ENCODE results near the gene POC5.

POC5 gene

DNA sequence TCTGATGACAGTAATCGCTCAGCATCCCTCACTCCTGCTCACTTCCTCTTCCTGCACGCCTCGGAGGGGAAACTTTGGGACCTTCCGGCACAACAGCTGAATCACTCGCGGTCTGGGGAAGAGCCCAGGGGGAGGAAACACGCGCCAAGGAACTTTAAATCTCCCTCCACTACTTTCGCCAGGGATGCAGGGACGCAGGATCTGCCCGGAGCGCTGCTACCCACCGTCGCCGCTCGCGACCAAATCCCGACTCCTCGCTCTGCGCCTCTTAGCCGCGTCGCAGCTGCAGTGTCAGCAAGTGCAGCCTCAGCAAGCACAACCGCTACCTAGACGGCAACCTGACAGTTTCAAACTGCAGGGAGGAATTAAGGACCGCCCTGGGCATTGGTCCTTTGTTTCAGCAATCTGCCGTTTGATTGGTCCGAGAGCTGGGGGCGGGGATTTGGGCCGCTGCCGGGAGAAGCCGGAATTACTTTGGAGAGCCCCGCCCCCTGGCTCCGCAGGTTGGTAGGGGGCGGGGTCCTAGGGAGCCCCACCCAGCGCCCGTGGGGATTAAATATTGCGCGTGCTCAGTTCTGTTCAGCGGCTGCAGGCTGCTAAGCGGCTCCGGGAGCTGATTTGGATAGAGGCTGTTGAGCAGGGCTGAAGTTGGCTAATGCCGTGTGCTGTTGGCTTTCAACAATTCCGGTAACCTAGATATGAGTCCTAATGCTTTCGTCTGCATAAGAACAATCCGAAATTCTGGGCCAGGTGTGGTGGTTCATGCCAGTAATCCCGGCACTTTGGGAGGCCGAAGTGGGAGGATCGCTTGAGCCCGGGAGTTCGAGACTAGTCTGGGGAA, at the start of gene POC5:
POC5 (minus strand) TSS at position 356 of the 841 bp plus-strand sequence. CDS start 4,500 bp downstream, outside the sequence.
- Mint-ChIP-seq H3K36me3 (ENCODE audit: low read depth) (peaks cover 12% of the 10 kb centered on the region), H3K4me3 (peak within 1 kb of the TSS; percentile 100), H3K27me3 (ENCODE audit: low read depth) (peaks cover 6% of the 10 kb centered on the region), H3K4me1 (peaks cover 27% of the 10 kb centered on the region), H3K9me3 (no peaks in the 10 kb centered on the region), H3K27ac (peak within 1 kb of the TSS; percentile 91 to 98 (median 97))
- no peak for TF ChIP-seq CTCF (IDR thresholded peaks at IDR 0.05; ENCODE audit: unreplicated experiment in 3 of 3)

DNA sequence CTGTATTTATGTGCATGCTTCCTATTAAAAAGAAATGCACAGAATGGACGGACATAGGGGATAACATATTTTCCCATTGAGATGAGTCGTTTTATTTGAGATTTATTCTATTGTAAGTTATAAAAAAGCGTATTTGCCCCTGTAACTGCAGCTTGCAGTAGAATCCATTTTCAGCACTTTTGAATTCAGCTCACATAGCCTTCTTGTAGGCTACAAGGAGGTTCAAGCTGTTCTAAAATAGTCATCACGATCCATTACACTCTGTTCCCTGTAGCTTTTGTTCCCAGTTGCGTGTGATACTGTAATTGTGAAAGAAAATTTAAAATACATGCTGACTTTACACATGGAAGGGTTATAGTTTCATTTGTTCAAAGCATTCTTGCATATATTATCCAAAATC, 40.9 kb upstream of the POC5 start:
- Mint-ChIP-seq H3K4me3 (no peak overlapping the region), H3K27me3 (ENCODE audit: low read depth) (no peaks in the 10 kb centered on the region), H3K4me1 (peaks cover 5% of the 10 kb centered on the region), H3K36me3 (ENCODE audit: low read depth) (no peaks in the 10 kb centered on the region), H3K9me3 (no peaks in the 10 kb centered on the region), H3K27ac (no peak overlapping the region)
- TF ChIP-seq CTCF (IDR thresholded peaks at IDR 0.05; ENCODE audit: unreplicated experiment in 3 of 3): no peak

- TF ChIP-seq CTCF (IDR thresholded peaks at IDR 0.05; ENCODE audit: unreplicated experiment in 3 of 3): no peak
- no peak overlapping the region for H3K27ac Mint-ChIP-seq
- H3K27me3 Mint-ChIP-seq (ENCODE audit: low read depth): no peaks in the 10 kb centered on the region
- no peaks in the 10 kb centered on the region for H3K36me3 Mint-ChIP-seq (ENCODE audit: low read depth)
- H3K4me3 Mint-ChIP-seq: no peak overlapping the region
- peaks cover 5% of the 10 kb centered on the region for H3K4me1 Mint-ChIP-seq
- no peaks in the 10 kb centered on the region for H3K9me3 Mint-ChIP-seq
Observed at GRCh38 chr5:75756981-75757380, 39.7 kb upstream of the POC5 start.

DNA sequence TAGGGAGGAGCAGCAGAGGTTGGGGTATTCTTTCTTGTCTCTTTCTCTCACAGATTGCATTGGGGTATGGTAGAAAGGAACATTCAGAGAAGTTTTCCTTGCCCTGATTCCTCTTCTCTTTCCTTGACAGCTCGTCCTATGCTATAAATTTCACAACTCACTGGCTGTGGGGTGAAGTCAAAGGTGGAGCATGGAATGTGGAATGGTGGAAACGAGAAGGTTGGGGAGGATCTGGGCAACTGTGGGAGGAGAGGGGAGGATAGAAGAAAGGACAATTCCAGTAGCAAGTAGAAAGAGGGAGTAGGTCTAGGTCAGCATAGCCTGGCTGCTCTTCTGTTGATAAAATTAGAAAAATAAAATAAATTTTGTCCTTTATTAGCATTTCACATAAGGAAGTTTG, 39.0 kb upstream of the POC5 start:
- Mint-ChIP-seq H3K36me3 (ENCODE audit: low read depth) (no peaks in the 10 kb centered on the region), H3K4me1 (peaks cover 5% of the 10 kb centered on the region), H3K9me3 (no peaks in the 10 kb centered on the region), H3K27ac (no peak overlapping the region), H3K4me3 (no peak overlapping the region), H3K27me3 (ENCODE audit: low read depth) (no peaks in the 10 kb centered on the region)
- TF ChIP-seq CTCF (IDR thresholded peaks at IDR 0.05; ENCODE audit: unreplicated experiment in 3 of 3): no peak

GRCh38 chr5:75753182-75753581, 35.9 kb upstream of the POC5 start:
- no peak overlapping the region for H3K4me3 Mint-ChIP-seq
- no peaks in the 10 kb centered on the region for H3K9me3 Mint-ChIP-seq
- H3K27me3 Mint-ChIP-seq (ENCODE audit: low read depth): peaks cover 4% of the 10 kb centered on the region
- peaks cover 5% of the 10 kb centered on the region for H3K4me1 Mint-ChIP-seq
- H3K36me3 Mint-ChIP-seq (ENCODE audit: low read depth): no peaks in the 10 kb centered on the region
- H3K27ac Mint-ChIP-seq: no peak overlapping the region
- no peak for TF ChIP-seq CTCF (IDR thresholded peaks at IDR 0.05; ENCODE audit: unreplicated experiment in 3 of 3)

DNA sequence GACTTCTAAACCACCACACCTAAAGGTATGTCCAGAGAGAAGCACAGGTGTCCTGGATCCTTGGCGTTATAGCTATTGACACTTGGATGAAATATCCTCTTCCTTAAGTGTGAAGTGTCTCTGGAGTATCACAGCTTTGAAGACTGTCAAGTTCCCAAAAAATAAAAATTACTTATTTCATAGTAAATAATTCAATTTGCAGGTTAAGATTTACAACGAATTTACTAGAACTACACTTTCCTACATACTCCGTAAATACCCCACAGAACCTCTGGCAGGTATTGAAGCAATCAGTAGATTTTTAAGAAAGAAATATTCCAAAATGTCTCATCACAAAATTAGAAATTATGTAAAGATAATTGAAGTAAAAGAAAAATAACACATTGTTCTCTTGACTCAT, 27.1 kb upstream of the POC5 start:
- no peaks in the 10 kb centered on the region for H3K27me3 Mint-ChIP-seq (ENCODE audit: low read depth)
- no peaks in the 10 kb centered on the region for H3K4me1 Mint-ChIP-seq
- no peak for TF ChIP-seq CTCF (IDR thresholded peaks at IDR 0.05; ENCODE audit: unreplicated experiment in 3 of 3)
- no peak overlapping the region for H3K27ac Mint-ChIP-seq
- peaks cover 2% of the 10 kb centered on the region for H3K9me3 Mint-ChIP-seq
- H3K36me3 Mint-ChIP-seq (ENCODE audit: low read depth): no peaks in the 10 kb centered on the region
- no peak overlapping the region for H3K4me3 Mint-ChIP-seq
